NCI-H345 treated with DMSO at 0.1 percent for 48 hours (cell line): Measurements from ENCODE around the gene CRYGD.
"Not testable (repeated sequence)": the region's sequence is repeated elsewhere in the genome, so short reads cannot be mapped to it uniquely, and the experiment has no call there.

Experiments used
- DNase-seq: peaks from one replicate; lab custom pipeline; 2025; ENCODE audit not compliant: unreplicated experiment; lab: John Stamatoyannopoulos, UW

CRYGD gene

GRCh38 chr2:208124013-208124715 lies at the start of gene CRYGD:
Gene CRYGD (minus strand): TSS chr2:208124524. CDS start chr2:208124473, 51 bp downstream.
- DNase-seq: not testable (repeated sequence)

DNA sequence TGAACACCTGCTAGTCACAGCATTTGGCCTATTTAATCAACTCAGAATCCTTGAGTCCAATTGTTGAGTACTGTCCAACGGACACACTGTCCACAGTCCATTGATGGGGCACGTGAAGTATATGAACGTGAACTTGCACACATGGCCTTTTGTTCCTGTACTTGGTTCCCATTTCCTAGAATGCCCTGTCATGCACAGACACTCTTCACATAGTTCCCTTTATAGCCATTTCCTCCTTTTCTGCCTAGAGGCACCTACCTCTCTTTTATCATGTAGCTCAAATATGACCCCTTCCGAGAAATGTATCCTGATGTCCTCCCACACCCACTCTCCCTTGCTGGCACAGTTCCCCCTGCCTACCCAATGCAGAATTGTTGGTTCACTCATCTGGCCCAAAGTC lies 47.8 kb upstream of the CRYGD start:
- no peak for DNase-seq

DNA sequence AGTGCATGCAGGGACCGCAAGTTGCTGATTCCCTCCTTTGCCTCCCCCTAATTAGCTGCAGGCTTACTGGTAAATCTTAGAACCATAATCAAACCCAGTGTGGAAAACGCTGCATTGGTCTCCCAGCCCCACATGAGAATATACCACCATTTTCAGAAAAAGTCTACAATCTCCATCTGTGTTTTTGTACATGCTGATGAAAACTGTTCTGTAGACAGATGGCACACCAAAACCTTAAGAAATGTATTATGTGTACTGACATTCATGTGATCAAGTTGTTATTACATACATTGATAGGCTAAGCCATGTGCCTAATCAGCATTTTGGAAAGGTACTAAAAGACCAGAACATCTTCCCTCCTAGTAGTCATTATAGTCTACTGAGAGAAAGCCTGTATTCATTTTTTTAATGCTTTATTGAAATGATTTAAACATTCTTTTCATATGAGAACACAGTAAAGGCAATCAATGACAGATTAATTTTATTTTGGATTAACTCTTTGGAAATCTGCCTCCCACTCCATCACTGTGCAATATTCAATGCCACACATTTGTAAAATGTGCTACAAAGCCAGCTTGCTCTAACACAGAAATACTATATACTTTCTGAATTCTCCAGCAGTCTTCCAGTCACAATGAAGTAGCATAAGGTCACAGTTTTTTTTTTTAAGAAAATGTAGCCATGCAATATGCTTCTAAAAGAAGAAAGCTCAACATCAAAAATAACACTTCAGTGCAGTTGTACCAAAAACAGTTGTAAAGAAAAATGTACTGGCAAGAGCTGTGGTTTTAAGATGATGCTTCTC lies 40.8 kb upstream of the CRYGD start:
- DNase-seq: no peak

DNA sequence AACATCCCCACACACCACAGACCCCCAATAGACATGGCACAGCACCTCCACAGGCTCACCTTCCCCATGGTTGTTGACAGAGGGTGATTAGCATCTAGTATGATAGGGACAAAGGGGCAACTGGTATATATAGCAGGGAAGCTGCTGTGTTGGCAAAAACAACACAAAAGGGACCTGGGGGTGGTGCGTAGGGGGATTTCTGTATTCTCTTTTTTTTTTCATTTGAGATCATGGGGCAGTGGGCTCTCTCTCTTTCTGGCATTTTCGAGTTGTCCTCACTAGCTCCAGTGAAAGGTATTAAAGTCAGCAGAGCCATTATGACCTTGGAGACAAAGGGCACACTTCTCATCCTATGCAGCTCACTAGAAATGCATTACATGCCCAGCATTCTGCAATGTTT lies 39.2 kb upstream of the CRYGD start, which contains the start of gene CRYGA:
TSS of gene CRYGA (minus strand) at position 101 of the 400 bp plus-strand sequence. CDS start at position 68, 33 bp downstream.
- DNase-seq: no peak

DNA sequence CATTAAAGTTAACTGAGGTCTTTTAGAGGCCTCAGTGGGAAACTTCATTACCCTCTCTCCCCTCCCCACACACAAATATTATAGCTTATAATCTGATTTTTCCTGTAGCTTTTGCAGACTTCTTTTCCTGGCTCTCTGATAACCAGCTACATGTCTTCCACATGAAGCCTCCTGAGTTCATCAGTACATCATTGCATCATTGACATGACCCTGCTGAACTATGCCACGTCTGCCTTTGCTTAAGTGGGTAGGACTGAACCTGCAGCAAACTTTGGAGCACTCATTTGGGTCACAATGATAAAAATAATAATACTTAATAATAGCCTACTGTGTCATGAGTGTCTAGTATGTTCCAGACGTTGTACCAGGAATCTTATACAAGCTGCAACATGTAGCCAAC lies 32.1 kb upstream of the CRYGD start:
- DNase-seq: no peak

DNA sequence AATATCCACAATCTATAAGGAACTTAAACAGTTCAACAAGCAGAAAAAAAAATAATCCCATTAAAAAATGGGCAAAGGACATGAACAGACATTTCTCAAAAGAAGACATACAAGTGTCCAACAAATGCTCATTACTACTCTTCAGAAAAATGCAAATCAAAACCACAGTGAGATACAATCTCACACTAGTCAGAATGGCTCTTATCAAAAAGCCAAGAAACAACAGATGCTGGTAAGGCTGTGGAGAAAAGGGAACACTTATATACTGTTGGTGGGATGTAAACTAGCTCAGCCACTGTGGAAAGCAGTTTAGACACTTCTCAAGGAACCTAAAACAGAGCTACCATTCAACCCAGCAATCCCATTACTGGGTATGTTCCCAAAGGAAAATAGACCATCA lies 28.8 kb upstream of the CRYGD start:
- DNase-seq: no peak

DNA sequence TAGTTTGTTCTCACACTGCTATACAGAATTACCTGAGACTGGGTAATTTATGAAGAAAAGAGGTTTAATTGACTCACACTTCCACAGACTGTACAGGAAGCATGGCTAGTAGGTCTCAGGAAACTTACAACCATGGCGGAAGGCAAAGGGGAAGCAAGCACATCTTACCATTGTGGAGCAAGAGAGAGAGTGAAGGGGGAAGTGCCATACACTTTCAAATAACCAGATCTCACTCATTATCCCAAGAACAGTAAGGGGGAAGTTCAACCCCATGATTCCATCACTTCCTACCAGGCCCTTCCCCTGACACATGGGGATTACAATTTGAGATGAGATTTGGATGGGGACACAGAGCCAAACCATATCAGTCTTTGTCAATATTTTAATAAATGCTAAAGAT lies 26.6 kb upstream of the CRYGD start:
- no peak for DNase-seq

DNA sequence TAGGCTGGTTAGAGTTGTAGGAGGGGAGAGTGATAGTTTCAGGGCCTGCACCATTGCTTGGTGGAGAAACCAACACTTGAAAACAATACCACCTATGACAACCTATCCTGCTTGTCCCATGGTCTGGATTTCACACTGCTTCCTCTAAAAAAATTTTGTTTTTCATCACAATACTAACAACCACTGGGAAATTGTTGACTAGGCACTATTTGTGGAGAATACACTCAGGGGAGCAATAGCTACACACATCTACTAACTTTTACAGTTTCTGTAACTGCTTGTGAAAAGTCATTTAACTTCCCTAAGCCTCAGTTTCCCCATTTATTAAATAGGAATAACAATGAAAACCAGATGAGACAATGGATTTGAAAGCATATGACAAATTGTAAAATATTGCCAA lies 25.8 kb upstream of the CRYGD start:
- DNase-seq: no peak

DNA sequence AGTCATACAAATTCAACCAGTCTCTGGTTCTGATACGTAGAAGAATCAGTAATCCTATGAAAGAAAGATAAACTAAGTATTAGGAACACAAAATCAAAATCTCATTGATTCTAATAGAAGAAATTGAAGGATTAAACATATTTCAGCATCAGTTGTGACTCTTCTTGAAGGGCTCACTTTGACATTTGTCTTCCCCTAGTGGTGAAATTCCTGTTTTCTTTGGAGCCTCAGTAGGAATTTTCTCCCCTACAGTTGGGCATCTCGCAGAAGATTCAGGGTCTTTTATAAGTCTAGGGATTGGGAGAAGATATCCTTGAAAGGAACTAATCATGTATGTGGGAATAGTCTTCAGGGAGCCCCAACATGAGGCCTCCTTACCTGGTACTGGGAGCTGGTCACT lies 24.5 kb upstream of the CRYGD start:
- no peak for DNase-seq

GRCh38 chr2:208147759-208148158 lies 23.4 kb upstream of the CRYGD start:
- no peak for DNase-seq

DNA sequence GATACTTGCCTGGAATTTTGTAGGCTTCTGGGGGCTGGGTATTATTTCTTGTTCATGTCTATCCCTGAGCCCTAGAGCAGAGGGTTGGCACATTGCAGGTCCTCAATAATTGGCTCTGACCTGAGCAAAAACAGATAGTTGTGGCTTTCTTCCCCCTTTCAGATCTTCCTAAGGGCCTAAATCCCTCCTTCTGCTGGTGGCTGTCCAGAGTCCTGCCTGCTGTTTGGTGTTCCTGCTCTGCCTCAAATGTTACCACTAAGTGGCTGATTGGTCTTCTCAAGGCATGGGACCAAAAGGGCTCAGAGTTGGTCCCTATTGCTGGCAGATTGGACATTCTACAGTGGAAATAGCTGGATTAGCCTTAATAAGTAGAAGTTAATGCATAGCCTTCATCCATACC lies 22.7 kb upstream of the CRYGD start:
- no peak for DNase-seq

DNA sequence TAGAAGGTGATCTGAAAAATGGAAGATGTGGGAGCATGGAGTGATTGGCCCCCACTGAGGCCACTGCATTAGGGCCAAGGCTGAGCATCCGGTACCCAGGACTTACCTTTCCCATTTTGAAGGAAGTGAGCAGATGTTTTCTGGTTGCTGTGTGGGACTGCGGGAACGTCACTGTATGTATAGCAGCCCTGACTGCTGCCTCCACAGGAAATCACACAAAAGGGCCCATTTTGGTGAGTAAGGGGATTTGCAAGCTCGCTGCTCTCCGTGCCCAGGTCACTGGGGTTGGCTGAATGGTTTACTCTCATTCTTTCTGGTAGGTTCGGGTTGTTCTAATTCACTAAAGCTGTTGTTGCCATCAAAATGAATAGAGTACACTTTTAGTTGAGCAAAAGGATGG lies 21.7 kb upstream of the CRYGD start, which contains the start of gene CRYGB:
TSS of gene CRYGB (minus strand) at position 153 of the 400 bp plus-strand sequence. CDS start at position 115, 38 bp downstream.
- DNase-seq: no peak

DNA sequence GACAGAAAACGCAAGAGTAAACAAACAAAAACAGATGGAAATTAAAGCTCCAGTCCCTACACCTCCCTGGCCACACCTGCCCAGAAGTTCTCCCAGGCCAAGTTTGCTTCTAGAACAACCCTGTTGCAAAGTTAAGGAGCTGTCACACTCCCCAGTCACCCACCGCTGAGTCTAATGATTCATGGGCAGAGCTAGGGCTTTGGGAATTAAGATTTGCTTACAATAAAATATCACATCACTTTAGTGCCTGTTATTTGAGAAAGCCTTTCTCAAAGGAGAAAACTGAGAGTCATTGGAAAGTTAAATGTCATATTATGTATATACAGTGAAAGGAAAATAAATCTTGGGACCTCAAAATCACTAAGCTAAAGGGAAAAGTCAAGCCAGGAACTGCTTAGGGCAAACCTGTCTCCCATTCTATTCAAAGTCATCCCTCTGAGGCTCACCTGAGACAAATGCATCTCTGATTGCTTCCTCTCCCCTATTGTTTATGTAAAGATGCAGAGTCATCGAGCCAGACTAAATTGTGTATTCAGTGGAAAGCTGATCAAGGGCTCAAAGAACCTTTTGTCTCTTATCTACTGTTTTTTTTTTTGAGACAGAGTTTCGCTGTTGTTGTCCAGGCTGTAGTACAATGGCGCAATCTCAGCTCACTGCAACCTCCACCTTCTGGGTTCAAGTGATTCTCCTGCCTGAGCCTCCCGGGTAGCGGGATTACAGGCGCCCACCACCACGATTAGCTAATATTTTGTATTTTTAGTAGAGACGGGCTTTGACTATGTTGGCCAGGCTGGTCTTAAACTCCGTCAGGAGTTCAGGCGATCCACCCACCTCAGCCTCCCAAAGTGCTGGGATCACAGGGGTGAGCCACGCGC lies 18.8 kb upstream of the CRYGD start:
- peak; percentile 27 for DNase-seq

GRCh38 chr2:208142240-208142924 lies 18.1 kb upstream of the CRYGD start:
- DNase-seq: peak; percentile 64

- no peak for DNase-seq
Measured at GRCh38 chr2:208139447-208139846, 15.1 kb upstream of the CRYGD start.

DNA sequence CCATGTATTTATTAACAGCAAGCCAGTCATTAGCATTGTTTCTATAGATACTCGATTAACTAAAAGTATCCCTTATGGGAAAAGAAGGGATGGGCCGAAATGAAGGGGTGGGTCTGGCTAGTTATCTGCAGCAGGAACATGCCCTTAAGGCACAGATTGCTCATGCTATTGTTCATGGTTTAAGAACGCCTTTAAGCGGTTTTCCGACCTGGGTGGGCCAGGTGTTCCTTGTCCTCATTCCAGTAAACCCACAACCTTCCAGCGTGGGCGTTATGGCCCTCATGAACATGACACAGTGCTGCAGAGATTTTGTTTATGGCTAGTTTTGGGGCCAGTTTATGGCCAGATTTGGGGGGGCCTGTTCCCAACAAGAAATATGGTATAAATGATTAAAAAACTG lies 14.0 kb upstream of the CRYGD start:
- DNase-seq: not testable (repeated sequence)

GRCh38 chr2:208136716-208137094 lies 12.4 kb upstream of the CRYGD start:
- DNase-seq: no peak

GRCh38 chr2:208135794-208136715 lies 11.7 kb upstream of the CRYGD start:
- DNase-seq: no peak

- no peak for DNase-seq
Measured at GRCh38 chr2:208134928-208135586, 10.7 kb upstream of the CRYGD start.
